Airway epithelial cell (primary cell): Measurements from ENCODE around the gene HIP1. TPM values are rescaled to one million over a fixed set of nuclear protein-coding genes. Genes with fewer than 3 reads are reported as not detected.

Experiments used
- total RNA-seq: library from RNA; depleted of rRNA; stranded (reverse); fragments of >200 nt; gene quantifications from 2 replicates; pipeline ENCODE4 v1.2.3, GENCODE V29; 2015

HIP1 gene
- total RNA-seq = 4.0 and 6.5 TPM in 2 replicates

DNA sequence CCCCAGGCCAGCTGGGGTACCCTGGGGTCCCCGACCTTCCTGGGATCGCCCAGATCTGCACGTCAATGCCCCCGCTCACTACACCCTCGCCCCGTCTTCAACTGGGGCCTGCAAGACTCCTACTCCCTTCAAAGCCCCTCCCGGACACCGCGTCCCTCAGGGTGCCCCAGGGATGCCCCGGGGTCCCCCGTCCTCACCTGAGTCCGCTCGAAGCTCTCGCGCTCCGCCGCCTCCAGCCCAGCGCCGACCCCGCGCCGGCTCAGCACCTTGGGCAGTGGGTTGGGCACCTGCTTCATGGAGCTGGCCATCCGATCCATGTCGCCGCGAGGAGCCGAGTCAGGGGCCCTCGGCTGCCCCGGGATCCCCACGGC, at the start of gene HIP1:
HIP1 (minus strand) TSS at position 338 of the 371 bp plus-strand sequence; CDS start at position 317, 21 bp downstream.

DNA sequence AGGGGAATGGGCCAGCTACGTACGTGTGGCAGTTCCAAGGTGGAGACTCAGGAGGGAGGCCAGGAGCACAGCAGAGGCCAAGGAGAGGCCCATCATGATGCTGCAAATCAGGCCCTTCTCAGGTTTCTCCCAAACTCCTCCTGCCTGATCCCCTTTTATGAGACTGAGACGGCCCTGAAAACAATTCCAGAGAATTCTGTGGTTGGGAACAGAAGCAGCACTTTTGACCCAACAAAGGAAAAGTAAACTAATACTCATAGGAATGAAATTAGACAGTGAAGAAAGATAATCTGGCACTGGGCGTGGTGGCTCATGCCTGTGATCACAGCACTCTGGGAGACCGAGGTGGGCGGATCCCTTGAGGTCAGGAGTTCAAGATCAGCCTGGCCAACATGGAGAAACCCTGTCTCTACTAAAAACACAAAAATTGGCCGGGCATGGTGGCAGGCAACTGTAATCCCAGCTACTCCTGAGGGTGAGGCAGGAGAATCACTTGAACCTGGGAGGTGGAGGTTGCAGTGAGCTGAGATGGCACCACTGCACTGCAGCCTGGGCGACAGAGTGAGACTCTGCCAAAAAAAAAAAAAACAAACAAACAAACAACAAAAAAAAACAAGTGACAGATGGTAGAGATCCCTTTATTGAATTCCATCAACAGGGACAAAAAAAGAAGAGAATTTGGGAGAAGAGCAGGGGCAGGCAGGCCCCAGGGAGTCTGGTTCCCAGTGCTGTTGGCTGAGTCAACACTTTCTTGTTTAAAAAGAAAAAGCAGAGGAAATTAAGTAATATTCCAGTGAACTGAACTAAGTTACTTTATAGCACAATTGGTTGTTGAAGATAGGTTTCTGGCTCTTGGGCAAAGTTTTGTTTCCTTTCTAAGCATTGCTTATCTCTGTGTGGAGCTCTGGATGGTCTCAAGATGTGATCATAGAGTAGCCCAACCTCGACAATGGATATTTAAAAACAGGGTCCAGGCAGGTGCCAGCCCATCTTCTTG, 33.6 kb upstream of the HIP1 start, which contains the start of gene CCL26:
CCL26 (minus strand) TSS at position 131 of the 997 bp plus-strand sequence; CDS start at position 96, 35 bp downstream.

DNA sequence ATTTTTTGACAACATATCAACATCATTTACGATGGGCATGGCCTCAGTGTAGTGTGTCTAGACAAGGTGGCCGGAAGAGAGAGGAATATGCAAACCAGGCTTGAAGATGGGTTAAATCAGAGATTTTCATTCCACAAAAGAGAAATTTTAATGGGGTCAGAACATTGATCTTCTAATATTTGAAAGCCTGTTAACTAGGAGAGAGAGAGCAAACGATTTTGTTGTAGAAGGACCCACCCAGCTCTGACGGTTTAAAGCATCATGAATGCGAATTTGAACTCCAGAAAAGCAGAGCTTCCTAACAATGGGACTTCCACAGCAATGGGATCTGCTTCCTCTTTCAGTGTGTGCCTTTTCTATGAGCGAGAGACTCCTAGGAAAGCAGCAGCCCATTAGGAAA, 246.7 kb downstream of the HIP1 start, which contains the start of gene SPDYE5:
SPDYE5 (plus strand) TSS at position 301 of the 400 bp plus-strand sequence. CDS start 1,728 bp downstream, outside the sequence.

GRCh38 chr7:75485979-75486643, 252.6 kb downstream of the HIP1 start, which contains the start of gene POM121C:
Gene POM121C, minus strand, starts transcription at chr7:75486299. Its CDS starts 44,803 bp downstream, at chr7:75441496.

Other genes starting within 250 kb of the HIP1 start
- gene SPDYE5, start 246.6 kb downstream of the HIP1 start, total RNA-seq = not detected in 2 replicates
- gene CCL26, start 33.3 kb upstream of the HIP1 start, total RNA-seq = not detected in 2 replicates
- not detected in 2 replicates for gene CCL24, start 74.9 kb upstream of the HIP1 start, total RNA-seq
- 43.1 and 49.9 TPM in 2 replicates for gene RHBDD2, start 140.1 kb upstream of the HIP1 start, total RNA-seq
- 94.5 and 110 TPM in 2 replicates for gene POR, start 176.2 kb upstream of the HIP1 start, total RNA-seq